ENCODE data around the gene ARHGDIG. TPM values are rescaled to one million over a fixed set of nuclear protein-coding genes. Genes with fewer than 3 reads are reported as not detected.

ARHGDIG gene
- total RNA-seq, 2 experiments from 2014 or later, result 0.42 TPM; not detected in 1

DNA sequence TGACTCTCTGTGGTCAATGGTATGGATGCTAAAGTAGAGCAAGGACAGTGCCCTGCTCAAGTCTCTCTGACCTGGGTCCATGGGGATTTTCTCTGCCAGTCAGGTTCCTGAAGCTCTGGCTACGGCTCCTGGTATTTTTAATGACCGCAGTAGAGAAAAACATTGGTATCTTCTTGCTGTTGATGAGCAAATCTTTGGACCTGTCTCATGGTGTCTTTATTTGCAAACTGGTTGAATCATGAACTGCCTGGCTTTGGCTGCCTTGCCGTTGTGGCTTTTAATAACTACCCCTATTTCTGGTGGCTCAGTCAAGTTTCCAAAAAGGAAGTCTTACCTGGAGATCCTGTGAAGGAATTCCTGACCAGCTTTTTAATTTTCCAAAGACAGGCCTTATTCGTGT lies 37.0 kb upstream of the ARHGDIG start:
- ChIA-PET CTCF (no interaction called here), POLR2A (no interaction called here)
- H3K4me3 Mint-ChIP-seq, result no peak overlapping the region
- Histone ChIP-seq H3K4me1 (ENCODE audit: insufficient read depth, low read length) (peaks cover 4% of the 10 kb centered on the region), H3K4me3 (ENCODE audit: low read length) (no peak overlapping the region), H3K27me3 (ENCODE audit: control insufficient read depth in 1 of 2, insufficient read depth in 2 of 2, low read length in 2 of 2) (no peaks in the 10 kb centered on the region), H3K36me3 (ENCODE audit: insufficient read depth, low read length) (peaks cover 6% of the 10 kb centered on the region), H3K27ac (ENCODE audit: low read depth in 1 of 2, low read length in 2 of 2) (no peak overlapping the region), H3K9me3 (ENCODE audit: control insufficient read depth in 1 of 2, insufficient read depth in 1 of 2, low read length in 2 of 2) (no peaks in the 10 kb centered on the region)
- no peak overlapping the region for H3K27ac Mint-ChIP-seq
- ATAC-seq (ENCODE audit: poor library complexity) (no peak), DNase-seq (no peak)
- H3K4me1 Mint-ChIP-seq (ENCODE audit: low read depth), result peaks cover 4% of the 10 kb centered on the region
- intact Hi-C loops (cut with DNase I, micrococcal nuclease), result no loop called here
- no peaks in the 10 kb centered on the region for H3K9me3 Mint-ChIP-seq
- no peak for TF ChIP-seq CTCF (IDR thresholded peaks at IDR 0.05)
- peaks cover 4% of the 10 kb centered on the region for H3K36me3 Mint-ChIP-seq (ENCODE audit: low read depth)
- H3K27me3 Mint-ChIP-seq, result no peaks in the 10 kb centered on the region

- no peak overlapping the region for H3K27ac Mint-ChIP-seq
These were observed 35.3 kb upstream of the ARHGDIG start for GRCh38 chr16:245105-245504.

GRCh38 chr16:247027-247426 lies 33.4 kb upstream of the ARHGDIG start:
- POLR2A ChIA-PET, result no interaction called here

More at GRCh38 chr16:245105-245504, 35.3 kb upstream of the ARHGDIG start:
- Mint-ChIP-seq H3K4me3 (peak overlapping the region; percentile 20), H3K9me3 (no peaks in the 10 kb centered on the region), H3K4me1 (ENCODE audit: low read depth) (peaks cover 4% of the 10 kb centered on the region), H3K27me3 (no peaks in the 10 kb centered on the region), H3K36me3 (ENCODE audit: low read depth) (peaks cover 4% of the 10 kb centered on the region)
- H3K27ac ChIP-seq (ENCODE audit: low read depth in 1 of 2, low read length in 2 of 2), result no peak overlapping the region
- ATAC-seq (ENCODE audit: poor library complexity), result no peak
- peaks cover 4% of the 10 kb centered on the region for H3K4me1 ChIP-seq (ENCODE audit: insufficient read depth, low read length)
- H3K27me3 ChIP-seq (ENCODE audit: control insufficient read depth in 1 of 2, insufficient read depth in 2 of 2, low read length in 2 of 2), result no peaks in the 10 kb centered on the region
- ChIA-PET POLR2A (no interaction called here), CTCF (interaction anchor here (1.7 kb wide), 1 partner anchor 10 kb away, joined by 8 read pairs; no protein-coding TSS in a partner anchor)
- H3K4me3 ChIP-seq (ENCODE audit: low read length), result no peak overlapping the region
- peaks cover 7% of the 10 kb centered on the region for H3K36me3 ChIP-seq (ENCODE audit: insufficient read depth, low read length)
- DNase-seq, result no peak
- intact Hi-C loops (cut with DNase I, micrococcal nuclease), result no loop called here
- TF ChIP-seq CTCF (IDR thresholded peaks at IDR 0.05), result no peak
- no peaks in the 10 kb centered on the region for H3K9me3 ChIP-seq (ENCODE audit: control insufficient read depth in 1 of 2, insufficient read depth in 1 of 2, low read length in 2 of 2)

More at GRCh38 chr16:247027-247426, 33.4 kb upstream of the ARHGDIG start:
- H3K27ac Mint-ChIP-seq, result no peak overlapping the region
- H3K9me3 ChIP-seq (ENCODE audit: control insufficient read depth in 1 of 2, insufficient read depth in 1 of 2, low read length in 2 of 2), result no peaks in the 10 kb centered on the region
- no peak overlapping the region for H3K4me3 Mint-ChIP-seq
- peaks cover 9% of the 10 kb centered on the region for H3K36me3 Mint-ChIP-seq (ENCODE audit: low read depth)
- CTCF ChIA-PET, result interaction anchor here (1.1 kb wide), 1 partner anchor 10 kb away, joined by 4 read pairs; no protein-coding TSS in a partner anchor
- H3K4me3 ChIP-seq (ENCODE audit: low read length), result no peak overlapping the region
- DNase-seq (no peak), ATAC-seq (ENCODE audit: poor library complexity) (no peak)
- TF ChIP-seq CTCF (IDR thresholded peaks at IDR 0.05), result no peak
- no peaks in the 10 kb centered on the region for H3K9me3 Mint-ChIP-seq
- intact Hi-C loops (cut with DNase I, micrococcal nuclease), result no loop called here
- H3K27ac ChIP-seq (ENCODE audit: low read depth in 1 of 2, low read length in 2 of 2), result no peak overlapping the region
- H3K36me3 ChIP-seq (ENCODE audit: insufficient read depth, low read length), result peaks cover 7% of the 10 kb centered on the region
- peaks cover 2% of the 10 kb centered on the region for H3K4me1 Mint-ChIP-seq (ENCODE audit: low read depth)
- peaks cover 6% of the 10 kb centered on the region for H3K4me1 ChIP-seq (ENCODE audit: insufficient read depth, low read length)
- no peaks in the 10 kb centered on the region for H3K27me3 ChIP-seq (ENCODE audit: control insufficient read depth in 1 of 2, insufficient read depth in 2 of 2, low read length in 2 of 2)
- no peaks in the 10 kb centered on the region for H3K27me3 Mint-ChIP-seq
